Posterior vena cava (tissue), 2 donors: Measurements from ENCODE around the gene SUPT3H. TPM values are rescaled to one million over a fixed set of nuclear protein-coding genes. Genes with fewer than 3 reads are reported as not detected.
"Not testable (repeated sequence)": the region's sequence is repeated elsewhere in the genome, so short reads cannot be mapped to it uniquely, and the experiment has no call there.

Experiments used
- DNase-seq: peaks from one replicate; pipeline ENCODE4 v3.0.0-alpha.2; 2020; ENCODE audit warnings: low spot score
- intact Hi-C, 2 donors: fragments of 100-400 bp; cut with DNase I; formaldehyde crosslinking; loops; one replicate each; pipeline versions ENCODE4 v1.14.1 to v1.14.2; 2022 to 2023
- total RNA-seq, 2 donors: library from RNA; stranded (reverse); fragmentation: NEBNext Ultra II Directional; extraction: Animal tissue kit (Norgen Biotek cat#: 25700); gene quantifications; one replicate each; pipeline ENCODE4 v1.2.1, GENCODE V29; 2021
- donor health status: DM: yes; HTN: yes; CAD: no.
- donor health status: DM: yes; HTN: yes; CAD: no.

SUPT3H gene
- total RNA-seq, 2 donors from 2014 or later, result 7.9 to 10.3 TPM

DNA sequence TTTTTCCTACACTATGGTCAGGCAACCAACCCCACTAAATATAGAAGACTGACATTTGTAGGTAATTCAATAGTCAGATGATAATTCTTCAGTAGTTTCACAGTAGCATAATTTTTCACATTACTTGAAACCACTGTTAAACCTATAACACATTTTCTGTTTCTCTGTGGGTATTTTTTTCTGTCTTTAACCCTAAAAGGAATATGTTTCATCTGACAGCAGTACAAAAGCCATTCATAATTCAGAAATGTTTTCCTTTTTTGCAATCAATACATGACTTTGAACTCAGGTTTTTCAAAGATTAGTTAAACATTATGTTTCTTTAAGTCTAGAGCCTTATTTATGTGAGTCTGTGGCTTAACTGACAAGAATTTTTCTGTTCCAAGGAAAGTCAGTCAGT is 178.2 kb downstream of the SUPT3H start:
- no peak for DNase-seq
- intact Hi-C loops, result no loop called here

DNA sequence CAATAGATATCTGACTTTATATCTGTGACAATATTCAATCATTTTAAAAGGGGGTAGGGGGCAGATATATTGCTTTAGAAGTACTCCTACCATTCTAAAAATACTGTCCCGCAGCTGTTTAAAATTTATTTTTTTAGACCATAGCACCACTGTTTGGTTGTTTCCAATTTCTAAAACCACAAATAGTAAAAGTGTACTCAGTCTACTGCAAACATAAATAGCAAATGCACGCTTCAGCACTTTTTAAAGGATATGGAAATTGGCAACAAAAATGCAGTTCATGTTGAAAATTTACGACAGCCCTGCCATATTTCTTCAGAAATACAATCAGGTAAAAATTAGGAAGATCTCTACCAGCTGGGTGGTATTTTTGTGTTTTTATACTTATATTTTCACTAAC is 181.6 kb downstream of the SUPT3H start:
- no peak for DNase-seq

GRCh38 chr6:45195137-45195536 is 182.6 kb downstream of the SUPT3H start:
- no peak for DNase-seq
- intact Hi-C loops, result no loop called here

More for the DNA sequence above, 181.6 kb downstream of the SUPT3H start:
- intact Hi-C loops, result no loop called here

DNA sequence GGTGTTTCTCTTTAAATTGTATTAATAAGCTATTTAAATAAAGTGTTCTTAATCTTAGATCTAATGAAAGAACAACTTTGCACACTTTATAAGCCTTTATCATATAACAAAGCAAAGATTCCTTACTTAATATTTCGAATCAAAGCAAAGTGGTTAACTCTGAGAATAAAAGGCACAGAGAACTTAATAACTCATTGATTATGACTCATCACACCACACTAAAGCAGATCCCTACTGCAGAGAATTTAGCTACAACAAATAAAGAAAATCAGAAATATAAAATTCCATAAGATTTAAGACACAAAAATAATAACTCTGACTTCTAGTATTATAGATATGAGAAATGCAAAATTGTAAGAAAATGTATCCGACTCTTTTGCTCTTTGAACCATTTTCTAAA is 185.2 kb downstream of the SUPT3H start:
- no peak for DNase-seq
- intact Hi-C loops, result no loop called here

DNA sequence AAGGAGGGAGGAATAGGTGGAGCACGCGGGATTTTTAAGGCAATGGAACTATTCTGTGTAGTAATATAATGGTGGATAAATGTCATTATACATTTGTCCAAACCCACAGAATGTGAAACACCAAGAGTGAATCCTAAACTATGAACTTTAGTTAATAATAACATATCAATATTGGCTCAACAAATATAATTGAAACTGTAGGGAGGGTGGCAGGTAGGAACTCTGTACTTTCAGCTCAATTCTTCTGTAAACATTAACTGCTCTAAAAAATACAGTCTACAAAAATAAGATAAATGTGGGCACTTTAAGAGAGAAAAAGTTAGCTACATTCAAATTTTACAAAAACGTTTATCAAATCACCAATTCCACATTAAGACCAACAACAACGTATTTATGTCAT is 186.3 kb downstream of the SUPT3H start:
- DNase-seq, result no peak
- intact Hi-C loops, result no loop called here

DNA sequence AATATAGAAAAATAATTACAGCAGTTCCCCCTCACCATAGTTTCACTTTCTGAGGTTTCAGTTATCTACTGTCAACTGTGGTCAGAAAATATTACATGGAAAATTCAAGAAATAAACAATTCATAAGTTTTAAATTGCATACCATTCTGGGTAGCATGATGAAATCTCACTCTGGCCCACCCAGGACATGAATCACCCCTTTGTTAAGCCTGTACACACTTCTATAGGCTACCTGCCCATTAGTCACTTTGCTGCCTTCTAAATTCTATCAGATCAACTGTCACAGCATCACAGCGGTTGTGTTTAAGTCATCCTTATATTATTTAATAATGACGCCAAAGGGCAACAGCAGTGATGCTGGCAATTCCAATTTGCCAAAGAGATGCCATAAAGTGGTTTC is 189.9 kb downstream of the SUPT3H start:
- DNase-seq, result no peak
- intact Hi-C loops, result no loop called here

DNA sequence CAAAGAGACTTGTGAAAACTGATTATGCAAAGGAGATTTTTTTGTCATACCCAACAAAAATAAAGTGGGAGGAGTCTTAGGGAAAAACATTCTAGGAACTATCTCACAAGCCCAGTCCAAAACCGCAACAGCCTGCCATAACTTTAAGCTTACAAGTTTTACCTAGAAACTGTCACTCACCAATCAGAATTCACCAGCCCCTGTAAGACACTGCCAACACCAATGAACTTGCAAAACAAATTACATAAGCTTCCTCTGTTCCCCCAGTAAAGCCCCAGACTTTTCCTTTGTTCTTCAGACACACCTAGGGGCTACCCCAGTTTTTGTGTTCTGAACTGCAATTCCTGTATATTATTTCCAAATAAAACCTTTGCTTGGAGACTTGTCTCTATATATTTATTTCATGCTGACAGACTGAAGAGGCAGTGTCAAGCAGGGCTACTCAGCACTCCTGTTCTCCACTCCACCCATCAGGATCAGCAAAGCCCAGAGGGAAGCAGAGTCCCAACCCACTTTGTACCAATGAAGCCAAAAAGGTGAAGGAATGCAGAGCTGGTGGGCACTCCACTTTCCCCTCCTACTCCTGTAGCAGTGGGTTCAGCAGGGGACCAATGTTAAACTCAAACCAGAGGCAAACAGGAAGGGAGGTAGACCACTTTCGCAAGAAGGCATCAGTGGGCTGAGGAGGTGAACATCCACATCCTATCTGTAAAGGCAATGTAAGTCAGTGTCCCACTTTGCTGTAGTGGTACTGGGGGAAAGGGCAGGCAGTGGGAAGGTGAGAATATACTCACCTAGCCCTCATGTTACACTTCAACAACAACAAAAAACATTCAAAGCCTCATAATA is 192.1 kb downstream of the SUPT3H start:
- DNase-seq, result no peak
- intact Hi-C loops, result no loop called here

GRCh38 chr6:45184937-45185336 is 192.8 kb downstream of the SUPT3H start:
- no peak for DNase-seq
- intact Hi-C loops, result no loop called here

GRCh38 chr6:45184040-45184439 is 193.7 kb downstream of the SUPT3H start:
- intact Hi-C loops, result no loop called here
- no peak for DNase-seq

GRCh38 chr6:45176373-45176772 is 201.4 kb downstream of the SUPT3H start:
- DNase-seq, intact Hi-C loops: not testable (repeated sequence)

GRCh38 chr6:45175272-45175671 is 202.5 kb downstream of the SUPT3H start:
- intact Hi-C loops, result no loop called here
- DNase-seq, result no peak

- intact Hi-C loops, result no loop called here
- DNase-seq, result no peak
These were observed 203.7 kb downstream of the SUPT3H start for GRCh38 chr6:45174045-45174444.

GRCh38 chr6:45171380-45171779 is 206.4 kb downstream of the SUPT3H start:
- no peak for DNase-seq
- intact Hi-C loops, result no loop called here

DNA sequence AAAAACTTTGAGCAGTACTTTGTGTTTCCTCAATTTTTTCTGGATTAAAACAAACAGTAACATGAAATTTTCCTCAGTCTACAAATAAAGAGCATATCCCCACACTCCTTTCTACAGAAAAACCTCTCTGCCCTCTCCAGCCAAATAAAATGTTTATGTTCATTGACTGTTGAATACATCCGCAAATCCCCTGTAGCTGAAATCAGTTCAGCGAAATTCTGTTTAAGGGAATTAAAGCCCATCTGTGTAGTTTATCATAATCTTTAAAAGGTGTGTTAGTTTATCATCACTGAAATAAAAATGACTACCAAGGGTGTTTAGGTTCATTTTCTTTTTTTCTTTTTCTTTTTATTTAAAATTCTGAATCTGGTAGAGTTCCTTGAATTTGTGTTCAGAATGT is 207.4 kb downstream of the SUPT3H start:
- DNase-seq, result no peak
- intact Hi-C loops, result no loop called here

- intact Hi-C loops, result no loop called here
- no peak for DNase-seq
These were observed 207.9 kb downstream of the SUPT3H start for GRCh38 chr6:45169815-45170214.

- DNase-seq, result no peak
- intact Hi-C loops, result no loop called here
These were observed 213.6 kb downstream of the SUPT3H start for GRCh38 chr6:45163952-45164766.

- intact Hi-C loops, result no loop called here
- no peak for DNase-seq
These were observed 217.4 kb downstream of the SUPT3H start for GRCh38 chr6:45160305-45160704.

GRCh38 chr6:45156075-45156474 is 221.7 kb downstream of the SUPT3H start:
- intact Hi-C loops, result no loop called here
- DNase-seq, result no peak

DNA sequence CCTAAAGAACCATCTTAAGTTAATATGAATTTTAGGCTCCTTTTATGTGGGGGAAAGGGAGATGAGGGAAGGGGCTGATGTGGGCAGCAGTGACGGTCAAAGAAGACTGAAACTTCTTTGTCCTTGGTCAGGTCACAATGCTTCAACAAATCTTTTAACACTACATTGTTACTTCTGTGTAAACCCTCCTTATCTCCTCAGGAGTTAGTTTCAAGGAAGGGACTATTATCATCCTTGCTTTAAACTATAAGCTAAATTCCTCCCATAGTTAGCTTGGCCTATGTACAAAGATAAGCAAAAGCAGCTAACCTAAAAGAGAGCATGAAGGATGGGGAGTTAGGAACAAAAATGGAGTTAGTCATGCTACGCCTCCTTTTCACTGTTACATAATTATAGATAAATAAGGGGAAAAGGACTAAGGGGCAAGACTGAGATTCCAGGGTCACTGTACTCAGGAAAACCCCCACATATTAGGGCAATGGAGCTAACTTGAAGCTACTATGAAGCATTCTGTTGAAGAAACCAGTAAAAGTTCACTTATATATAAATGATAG is 222.3 kb downstream of the SUPT3H start:
- intact Hi-C loops, result no loop called here
- no peak for DNase-seq

- DNase-seq, result no peak
- intact Hi-C loops, result no loop called here
These were observed 223.1 kb downstream of the SUPT3H start for GRCh38 chr6:45154679-45155078.
